Activated CD4-positive, CD25-positive, alpha-beta regulatory T cell treated with anti-CD3 and anti-CD28 coated beads, Interleukin-2, amount 50 U/mL, for 16 hours (primary cell): Measurements from ENCODE around the gene CRACR2A.

ENCODE experiments used
- DNase-seq: peaks from one replicate; pipeline ENCODE4 v3.0.0-alpha.2; 2020; ENCODE audit warnings: low read depth, low spot score

The CRACR2A gene

DNA sequence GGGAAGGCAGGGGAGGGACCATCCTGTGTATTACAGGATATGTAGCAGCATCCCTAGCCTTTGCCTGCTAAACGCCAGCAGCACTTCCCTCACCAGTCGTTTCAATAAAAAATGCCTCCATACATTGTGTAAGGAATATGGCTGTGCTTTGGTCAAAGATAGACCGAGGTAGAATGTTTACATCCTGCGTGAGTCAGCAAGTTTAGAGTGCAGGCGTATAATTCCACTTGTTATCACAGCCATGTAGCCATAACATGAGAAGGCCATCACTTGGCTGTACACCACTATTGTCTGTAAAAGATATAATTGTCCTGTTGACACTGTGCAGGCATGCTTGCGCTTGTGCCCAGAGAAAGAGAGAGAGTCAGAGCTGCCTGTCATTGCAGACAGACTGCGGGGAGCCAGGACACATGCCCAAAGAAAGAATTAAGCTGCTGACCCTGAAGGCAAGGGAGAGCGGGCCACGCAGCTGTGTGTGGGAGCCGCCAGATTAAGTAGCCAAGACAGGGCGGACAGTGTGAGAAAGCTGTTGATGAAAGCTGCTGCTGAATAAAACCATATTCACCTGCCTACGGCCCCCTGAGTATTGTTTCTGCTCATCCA is 68.4 kb downstream of the CRACR2A start:
- DNase-seq: no peak

GRCh38 chr12:3683670-3684069 is 69.2 kb downstream of the CRACR2A start:
- no peak for DNase-seq

DNA sequence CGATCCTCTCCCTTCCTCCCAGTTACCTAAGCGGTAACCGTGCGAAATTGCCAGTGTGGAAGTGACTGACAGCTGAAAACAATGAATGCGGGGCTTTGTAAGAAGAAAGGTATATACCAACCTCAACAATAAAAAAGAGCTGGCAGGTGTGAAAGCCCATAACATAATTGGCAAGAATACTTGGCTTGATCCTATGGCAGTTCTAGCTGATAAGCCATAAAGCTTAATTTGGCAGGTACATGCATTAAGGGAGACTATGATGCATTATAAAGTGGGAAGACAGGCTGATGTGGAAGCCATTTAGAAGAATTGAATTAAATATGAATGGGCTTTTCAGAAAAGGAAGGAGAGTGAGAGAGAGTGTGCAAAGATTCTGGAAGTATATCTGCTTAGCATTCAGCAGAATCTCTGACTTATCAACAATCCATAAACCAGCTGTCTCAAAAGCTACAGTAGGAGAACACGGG is 71.3 kb downstream of the CRACR2A start:
- DNase-seq: no peak

DNA sequence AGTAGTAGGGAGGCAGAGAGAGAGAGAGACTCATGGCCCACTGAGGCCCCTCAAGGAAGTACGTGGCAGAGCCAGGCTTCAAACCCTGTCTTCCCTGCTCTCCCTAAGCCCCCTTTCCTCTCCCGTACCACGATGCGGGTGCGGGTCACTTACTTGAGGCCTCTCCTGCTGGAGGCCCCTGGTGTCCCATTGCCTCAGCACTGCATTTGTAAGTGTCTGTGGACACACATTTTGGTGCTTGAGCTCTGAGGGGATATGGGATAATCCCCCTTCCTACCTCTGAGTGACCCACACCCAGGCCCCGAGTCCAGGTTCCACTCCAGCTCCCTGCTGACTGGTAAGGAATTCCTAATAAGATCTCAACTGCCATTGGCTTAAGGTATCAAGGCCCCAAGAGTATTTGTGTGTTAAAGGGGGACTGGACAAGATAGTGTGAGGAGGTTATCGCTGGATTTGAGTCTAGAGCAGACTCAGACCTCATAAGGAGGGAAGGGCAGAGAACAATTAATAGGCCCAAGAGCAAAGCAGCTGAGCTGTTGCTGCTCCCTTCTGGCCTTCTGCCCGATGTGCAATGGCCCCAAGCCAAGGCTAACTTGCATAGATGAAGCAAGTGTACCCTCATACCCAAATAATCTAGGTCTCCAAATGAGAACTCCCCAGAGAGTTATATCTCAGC is 71.9 kb downstream of the CRACR2A start:
- no peak for DNase-seq

GRCh38 chr12:3679831-3680230 is 73.1 kb downstream of the CRACR2A start:
- DNase-seq: no peak

- DNase-seq: no peak
Measured at GRCh38 chr12:3677609-3678008, 75.3 kb downstream of the CRACR2A start.

- DNase-seq: no peak
Measured at GRCh38 chr12:3673981-3674708, 78.8 kb downstream of the CRACR2A start.

DNA sequence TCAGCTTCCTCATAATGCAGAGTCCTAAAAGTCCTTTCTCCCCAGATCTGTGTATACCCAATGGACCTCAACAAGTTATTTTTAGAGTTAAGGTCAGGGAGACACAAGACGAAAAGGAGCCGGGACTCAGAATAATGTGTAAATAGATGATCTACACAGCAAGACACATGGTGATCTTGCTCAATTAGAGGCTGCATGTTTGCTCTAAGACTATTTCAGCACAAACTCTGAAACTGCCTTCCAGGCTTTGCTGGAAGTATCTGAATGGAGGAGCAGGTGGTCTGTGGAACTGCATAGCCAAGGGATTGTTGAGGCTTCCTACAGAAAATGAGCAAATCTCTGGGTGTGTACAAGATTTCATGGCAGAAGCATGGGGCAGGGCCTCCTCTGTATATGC is 80.8 kb downstream of the CRACR2A start:
- no peak for DNase-seq

GRCh38 chr12:3671330-3672112 is 81.4 kb downstream of the CRACR2A start:
- no peak for DNase-seq

DNA sequence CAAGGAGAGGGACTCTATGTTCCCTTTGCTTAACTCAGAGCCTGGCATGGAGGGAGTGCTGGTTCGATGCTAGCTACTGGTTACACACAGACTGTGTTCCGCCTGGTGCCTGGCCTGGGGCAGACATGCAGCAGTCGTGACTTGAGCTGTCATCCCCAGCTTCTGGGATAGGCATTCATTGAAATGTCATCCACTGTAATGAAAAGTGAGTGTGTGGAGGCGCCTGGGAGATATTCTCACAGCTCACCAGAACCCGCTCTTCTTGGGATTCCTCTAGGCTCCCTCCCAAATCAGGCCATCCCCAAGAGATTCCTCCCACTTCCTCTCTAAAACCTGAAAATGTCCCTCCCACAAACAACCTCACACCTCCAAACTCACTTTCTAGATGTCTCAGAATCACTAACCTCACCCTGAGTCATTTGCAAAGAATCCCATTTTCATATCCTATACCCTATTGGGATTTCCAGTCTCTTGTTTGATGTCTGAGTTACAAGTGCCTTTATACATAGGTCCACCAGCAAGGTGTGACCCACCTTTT is 82.8 kb downstream of the CRACR2A start:
- no peak for DNase-seq

- DNase-seq: no peak
Measured at GRCh38 chr12:3669594-3669993, 83.3 kb downstream of the CRACR2A start.

DNA sequence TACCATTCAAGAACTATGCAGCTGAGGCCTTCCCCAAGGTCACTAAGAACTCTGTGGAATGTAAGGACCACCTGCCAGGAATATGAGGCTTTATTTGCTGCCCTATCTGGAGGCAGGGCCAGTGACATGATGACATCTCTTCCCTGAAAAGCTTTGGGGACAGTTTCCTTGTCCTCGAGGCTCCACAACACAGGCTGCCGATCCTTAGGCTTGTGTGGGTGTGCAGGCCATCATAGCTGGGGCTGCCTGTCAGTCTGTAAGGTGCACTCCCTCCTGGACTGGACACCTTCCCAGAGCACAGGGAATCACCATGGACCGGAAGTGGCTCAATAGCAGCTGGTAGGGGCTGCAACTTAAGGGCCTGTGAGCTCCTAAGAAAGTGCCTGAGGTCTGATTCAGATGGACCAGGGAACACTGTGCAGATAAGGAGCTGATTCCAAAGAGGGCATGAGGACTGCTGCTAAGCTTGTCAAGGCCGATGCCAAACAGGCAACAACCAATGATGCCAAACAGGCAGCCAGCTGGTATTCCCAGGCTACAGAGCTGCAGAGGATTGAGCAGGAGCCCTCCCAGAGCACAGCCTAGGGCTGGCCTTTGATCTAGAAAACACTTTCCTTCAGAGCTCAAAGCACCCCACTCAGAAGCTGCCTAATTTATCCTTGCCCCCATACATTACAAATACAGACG is 84.3 kb downstream of the CRACR2A start:
- DNase-seq: no peak

DNA sequence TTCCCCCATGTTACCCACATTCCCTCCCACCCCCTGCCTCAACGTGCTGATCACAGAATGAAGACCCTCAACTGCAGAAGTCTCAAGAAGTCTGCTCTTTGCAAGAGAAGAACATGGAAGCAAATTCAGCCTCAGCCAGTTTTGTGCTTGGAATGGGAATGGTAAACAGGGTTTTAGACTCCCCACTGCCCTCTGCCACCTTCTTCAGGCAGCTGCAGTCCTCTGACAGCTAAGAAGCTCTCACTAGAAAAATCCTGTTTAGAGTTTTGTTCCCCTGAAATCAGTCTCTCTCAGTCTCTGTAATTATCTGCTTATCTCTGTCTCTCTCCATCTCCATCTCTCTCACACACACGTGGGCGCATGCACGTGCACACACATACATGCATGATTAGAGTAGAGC is 85.4 kb downstream of the CRACR2A start:
- no peak for DNase-seq

- no peak for DNase-seq
Measured at GRCh38 chr12:3666441-3666840, 86.5 kb downstream of the CRACR2A start.

- DNase-seq: no peak
Measured at GRCh38 chr12:3662521-3662921, 90.4 kb downstream of the CRACR2A start.

- no peak for DNase-seq
Measured at GRCh38 chr12:3661028-3661427, 91.9 kb downstream of the CRACR2A start.

GRCh38 chr12:3658327-3659163 is 94.4 kb downstream of the CRACR2A start:
- DNase-seq: no peak

GRCh38 chr12:3656946-3657622 is 95.8 kb downstream of the CRACR2A start:
- DNase-seq: no peak

- no peak for DNase-seq
Measured at GRCh38 chr12:3655328-3655900, 97.5 kb downstream of the CRACR2A start.
